GM13977 (cell line): ENCODE data around the gene XAB2.

Experiments
- DNase-seq: peaks from one replicate; pipeline ENCODE4 v3.0.0; 2012; ENCODE audit warnings: low spot score
- in situ Hi-C: fragments of 300-500 bp; cut with MboI; formaldehyde crosslinking; loops from one replicate; pipeline ENCODE4 v1.12.0; 2022; ENCODE audit warnings: low sequenced_read_pairs, low pct_unique_long_range_greater_than_20kb, mixed read lengths, inconsistent platforms; ENCODE audit not compliant: unreplicated experiment
- TF ChIP-seq, protein P1 (sequence below): IDR thresholded peaks from 2 replicates; pipeline ENCODE4 v1.5.1; 2012; ENCODE audit warnings: mild to moderate bottlenecking, control low read depth; ENCODE audit not compliant: insufficient read depth; ENCODE audit errors: extremely low read depth, missing control alignments

The XAB2 gene

DNA sequence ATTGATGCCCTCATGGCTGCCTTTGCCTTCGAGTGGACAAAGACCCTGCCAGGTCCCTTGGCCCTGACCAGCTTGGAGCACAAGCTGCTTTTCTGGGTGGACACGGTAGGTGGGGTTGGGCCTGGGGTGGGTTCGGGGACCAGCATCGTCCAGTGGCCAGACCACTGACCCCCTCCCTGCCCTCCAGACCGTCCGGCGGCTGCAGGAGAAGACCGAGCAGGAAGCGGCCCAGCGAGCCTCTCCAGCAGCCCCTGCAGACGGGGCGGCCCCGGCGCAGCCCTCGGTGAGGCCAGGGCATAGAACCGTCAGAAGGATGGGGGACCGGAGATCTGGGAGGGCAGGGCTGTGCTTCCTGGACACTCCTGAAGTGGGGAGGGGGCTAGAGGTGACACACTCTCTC, 23.1 kb downstream of the XAB2 start:
- no peak for DNase-seq
- TF ChIP-seq, protein P1, sequence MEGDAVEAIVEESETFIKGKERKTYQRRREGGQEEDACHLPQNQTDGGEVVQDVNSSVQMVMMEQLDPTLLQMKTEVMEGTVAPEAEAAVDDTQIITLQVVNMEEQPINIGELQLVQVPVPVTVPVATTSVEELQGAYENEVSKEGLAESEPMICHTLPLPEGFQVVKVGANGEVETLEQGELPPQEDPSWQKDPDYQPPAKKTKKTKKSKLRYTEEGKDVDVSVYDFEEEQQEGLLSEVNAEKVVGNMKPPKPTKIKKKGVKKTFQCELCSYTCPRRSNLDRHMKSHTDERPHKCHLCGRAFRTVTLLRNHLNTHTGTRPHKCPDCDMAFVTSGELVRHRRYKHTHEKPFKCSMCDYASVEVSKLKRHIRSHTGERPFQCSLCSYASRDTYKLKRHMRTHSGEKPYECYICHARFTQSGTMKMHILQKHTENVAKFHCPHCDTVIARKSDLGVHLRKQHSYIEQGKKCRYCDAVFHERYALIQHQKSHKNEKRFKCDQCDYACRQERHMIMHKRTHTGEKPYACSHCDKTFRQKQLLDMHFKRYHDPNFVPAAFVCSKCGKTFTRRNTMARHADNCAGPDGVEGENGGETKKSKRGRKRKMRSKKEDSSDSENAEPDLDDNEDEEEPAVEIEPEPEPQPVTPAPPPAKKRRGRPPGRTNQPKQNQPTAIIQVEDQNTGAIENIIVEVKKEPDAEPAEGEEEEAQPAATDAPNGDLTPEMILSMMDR, result no peak
- in situ Hi-C loops, result no loop called here

DNA sequence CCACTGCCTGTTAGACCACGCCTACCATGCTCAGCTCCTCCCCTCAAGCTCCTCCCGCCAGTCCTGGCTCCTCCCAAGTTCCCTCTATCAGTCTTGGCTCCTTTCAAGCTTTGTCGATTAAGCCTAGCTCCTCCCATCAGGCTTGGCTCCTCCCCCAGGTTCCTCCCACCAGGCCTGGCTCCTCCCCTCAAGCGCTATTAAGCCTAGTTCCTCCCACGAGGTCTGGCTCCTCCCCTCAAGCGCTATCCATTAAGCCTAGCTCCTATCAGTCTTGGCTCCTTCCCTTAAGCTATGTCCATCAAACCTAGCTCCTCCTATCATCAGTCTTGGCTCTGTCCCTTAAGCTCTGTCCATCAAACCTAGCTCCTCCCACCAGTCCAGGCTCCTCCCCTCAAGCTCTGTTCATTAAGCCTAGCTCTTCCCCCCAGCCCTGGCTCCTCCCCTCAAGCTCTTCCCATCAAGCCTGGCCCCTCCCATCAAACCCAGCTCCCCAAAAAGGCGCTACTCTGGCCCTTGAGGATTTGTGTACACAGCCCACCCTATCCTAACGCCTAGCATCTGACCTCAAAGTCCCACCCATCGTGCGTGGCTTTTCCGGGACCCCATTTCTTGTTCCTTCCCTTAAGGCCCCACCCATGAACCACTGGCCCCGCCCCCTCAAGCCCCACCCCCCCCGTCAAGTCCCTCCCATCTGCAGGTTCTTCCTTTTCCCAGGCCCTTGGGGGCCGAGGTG, 23.7 kb downstream of the XAB2 start:
- in situ Hi-C loops, result no loop called here
- peak; percentile 70 for DNase-seq
- TF ChIP-seq, protein P1, result no peak

DNA sequence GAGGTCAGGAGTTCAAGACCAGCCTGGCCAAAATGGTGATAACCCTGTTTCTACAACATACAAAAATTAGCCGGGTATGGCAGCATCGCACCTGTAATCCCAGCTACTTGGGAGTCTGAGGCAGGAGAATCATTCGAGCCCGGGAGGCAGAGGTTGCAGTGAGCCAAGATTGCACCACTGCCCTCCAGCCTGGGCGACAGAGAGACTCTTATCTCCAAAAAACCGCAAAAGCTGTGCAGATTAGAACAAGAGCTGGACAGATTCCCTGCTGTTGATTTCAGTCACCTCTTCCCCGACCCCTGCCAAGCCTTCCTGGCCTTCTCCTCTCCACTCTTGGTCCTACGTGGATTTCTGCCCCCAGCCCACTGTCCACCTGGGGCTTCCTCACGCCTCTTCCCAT, 25.4 kb downstream of the XAB2 start:
- in situ Hi-C loops, result no loop called here
- DNase-seq, result no peak
- TF ChIP-seq, protein P1, result no peak

DNA sequence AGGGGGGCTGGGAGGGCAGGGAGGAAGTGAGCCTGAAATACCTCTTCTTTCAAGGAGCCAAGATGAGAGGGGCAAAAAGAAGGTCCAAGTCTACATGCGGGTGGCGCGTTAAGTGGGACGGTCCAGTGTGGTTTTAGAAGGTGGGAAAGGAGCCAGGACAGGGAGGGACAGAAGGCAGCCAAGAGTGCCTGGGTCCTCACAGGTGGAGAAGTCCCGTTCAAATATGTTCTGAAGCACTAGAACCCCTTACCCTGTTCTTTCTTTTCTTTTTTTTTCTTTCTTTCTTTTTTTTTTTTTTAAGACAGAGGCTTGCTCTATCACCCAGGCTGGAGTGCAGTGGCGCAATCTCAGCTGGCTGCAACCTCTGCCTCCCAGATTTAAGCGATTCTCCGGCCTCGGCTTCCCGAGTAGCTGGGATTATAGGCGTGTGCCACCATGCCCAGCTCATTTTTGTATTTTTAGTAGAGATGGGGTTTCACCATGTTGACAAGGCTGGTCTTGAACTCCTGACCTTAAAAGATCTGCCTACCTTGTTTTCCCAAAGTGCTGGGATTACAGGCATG, 26.3 kb downstream of the XAB2 start:
- no peak for DNase-seq
- TF ChIP-seq, protein P1, result no peak
- in situ Hi-C loops, result no loop called here

DNA sequence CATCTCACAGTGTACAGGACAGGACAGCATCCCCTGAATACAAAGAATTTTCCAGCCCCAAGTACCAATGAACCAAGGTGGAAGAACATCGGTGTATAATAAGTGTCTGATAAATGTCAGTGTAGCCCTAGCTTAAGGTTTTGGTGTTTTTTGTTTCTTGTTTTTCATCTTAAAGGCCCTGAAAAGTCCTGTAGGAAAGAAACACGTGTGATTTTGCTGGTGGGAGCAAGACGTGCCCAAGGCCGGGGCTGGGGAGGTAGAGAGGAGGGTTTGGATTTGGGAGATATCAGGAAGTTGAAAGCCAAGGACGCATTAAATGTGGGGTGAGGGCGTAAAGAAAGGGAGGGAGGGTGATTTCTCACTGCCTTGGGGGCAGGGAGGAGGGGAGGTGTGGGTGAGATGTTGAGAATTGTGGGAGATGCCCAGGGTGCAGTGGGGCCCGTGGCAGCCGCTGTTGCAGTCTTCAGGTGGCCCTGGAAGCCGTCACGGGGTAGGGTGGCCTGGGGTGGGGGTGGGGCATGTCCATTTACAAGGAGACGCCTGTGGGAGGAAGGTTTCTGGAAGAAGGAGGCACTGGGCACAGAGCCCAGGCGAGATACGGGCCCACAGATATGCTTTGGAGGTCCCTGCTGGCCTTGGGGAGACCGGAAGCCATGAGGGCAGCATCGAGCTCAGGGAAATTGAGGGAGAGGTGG, 27.0 kb downstream of the XAB2 start:
- in situ Hi-C loops, result no loop called here
- TF ChIP-seq, protein P1, result no peak

DNA sequence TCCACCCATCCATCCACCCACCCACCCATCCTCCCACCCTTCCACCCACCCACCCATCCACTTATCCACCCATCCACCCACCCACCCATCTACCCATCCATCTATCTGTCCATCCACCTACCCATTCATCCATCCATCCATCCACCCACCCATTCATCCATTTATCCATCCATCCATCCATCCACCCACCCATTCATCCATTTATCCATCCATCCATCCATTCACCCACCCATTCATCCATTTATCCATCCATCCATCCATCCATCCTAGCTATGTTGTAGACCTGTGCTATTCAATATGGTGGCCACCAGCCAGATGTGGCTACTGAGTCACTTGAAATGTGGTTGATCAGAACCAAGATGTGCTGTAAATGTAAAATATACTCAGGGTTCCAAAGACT, 28.6 kb downstream of the XAB2 start:
- TF ChIP-seq, protein P1, result no peak
- DNase-seq, result no peak
- in situ Hi-C loops, result no loop called here

More for the DNA sequence above, 27.0 kb downstream of the XAB2 start:
- no peak for DNase-seq
